A204.1 (cell line): ENCODE measurements around the gene PSMD12.

Experiments
- FAIRE-seq: peaks from 2 replicates; lab custom pipeline; 2012; peaks lifted over from hg19 to GRCh38; lab: Jason Lieb, UNC

The PSMD12 gene

GRCh38 chr17:67386965-67387551 is 20.7 kb upstream of the PSMD12 start:
- FAIRE-seq, result no peak

- FAIRE-seq, result no peak
Measured at GRCh38 chr17:67385122-67385988, 19.0 kb upstream of the PSMD12 start.

- no peak for FAIRE-seq
Measured at GRCh38 chr17:67381929-67382257, 15.5 kb upstream of the PSMD12 start.

GRCh38 chr17:67379251-67379630 is 12.9 kb upstream of the PSMD12 start:
- no peak for FAIRE-seq

DNA sequence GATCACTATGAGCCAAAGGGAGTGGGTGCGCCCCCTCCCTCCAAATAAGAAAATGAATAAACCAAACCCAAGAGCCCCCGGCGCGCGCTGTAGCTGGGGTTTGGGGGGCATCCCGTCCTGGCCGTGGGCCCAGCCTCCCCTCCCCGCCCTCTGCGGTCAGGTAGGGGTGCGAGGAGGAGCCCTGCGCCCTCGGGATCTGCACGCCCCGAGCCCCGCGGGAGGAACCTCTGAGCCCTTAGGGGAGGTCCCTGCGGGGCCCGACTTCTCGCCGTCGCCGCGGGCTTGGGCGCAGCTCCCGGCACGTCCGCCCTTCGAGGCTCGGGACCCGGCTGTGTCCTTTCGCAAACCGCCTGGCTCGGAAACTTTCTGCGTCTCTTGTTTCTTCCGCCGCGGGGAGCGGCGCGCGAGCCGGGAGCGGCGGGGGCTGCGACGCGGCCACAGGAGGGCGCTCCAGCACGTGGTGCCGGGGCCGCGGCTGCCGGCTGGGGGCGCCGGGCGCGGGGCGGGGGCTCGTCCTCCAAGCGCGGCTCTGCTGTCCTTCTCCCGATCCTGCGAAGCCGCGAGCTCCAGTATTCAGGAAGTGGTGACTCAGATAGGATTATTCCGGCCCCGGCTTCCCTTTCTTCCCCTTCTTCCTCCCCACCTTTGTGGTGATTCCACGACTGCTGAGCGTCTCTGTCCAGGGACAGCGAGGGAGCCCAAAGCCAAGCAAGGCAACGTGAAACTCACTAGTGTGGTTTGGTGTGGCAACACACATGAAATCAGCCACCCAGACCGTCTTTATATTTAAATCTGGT is 12.3 kb upstream of the PSMD12 start:
- FAIRE-seq, result no peak

- no peak for FAIRE-seq
Measured at GRCh38 chr17:67377488-67378453, 11.4 kb upstream of the PSMD12 start.

DNA sequence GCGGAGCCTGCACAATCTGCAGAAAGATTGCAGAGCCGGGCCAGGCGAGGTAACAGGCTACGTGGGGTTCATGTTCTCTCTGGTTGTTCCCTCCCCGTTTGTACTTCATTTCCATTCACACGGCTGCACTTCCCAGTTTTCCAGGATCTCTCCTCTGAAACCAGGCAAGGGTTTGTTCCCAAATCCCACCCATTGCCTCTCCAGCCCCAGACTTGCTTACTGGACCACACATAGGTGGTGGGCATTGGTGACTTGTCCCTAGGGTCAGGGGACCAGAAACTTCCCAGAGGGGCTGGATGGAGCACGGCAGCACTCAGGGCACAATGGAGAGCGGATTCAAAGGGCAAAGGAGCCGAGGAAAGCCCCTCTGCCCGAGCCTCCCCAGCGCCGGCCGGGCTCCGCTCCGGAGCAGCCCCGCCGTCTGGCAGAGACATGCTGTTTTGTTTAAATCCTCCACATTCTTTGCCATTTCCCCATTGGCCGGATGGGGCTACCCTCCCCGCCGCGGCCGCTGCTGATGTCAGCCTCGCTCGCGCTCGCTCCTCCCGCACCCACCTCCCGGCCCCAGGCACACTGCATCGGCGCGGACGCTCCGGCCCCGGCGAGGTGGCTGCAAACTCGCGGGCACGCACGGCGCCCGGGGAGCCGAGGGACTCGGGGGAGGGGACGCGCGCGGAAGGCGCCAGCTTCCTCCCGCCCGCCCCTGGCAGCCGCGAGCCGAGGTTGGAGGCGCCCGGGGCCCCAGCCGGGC is 10.5 kb upstream of the PSMD12 start, which contains the start of gene PITPNC1:
TSS of gene PITPNC1 (plus strand) at position 545 of the 751 bp plus-strand sequence.
- FAIRE-seq, result no peak

- no peak for FAIRE-seq
Measured at GRCh38 chr17:67376415-67376736, 10.0 kb upstream of the PSMD12 start.

DNA sequence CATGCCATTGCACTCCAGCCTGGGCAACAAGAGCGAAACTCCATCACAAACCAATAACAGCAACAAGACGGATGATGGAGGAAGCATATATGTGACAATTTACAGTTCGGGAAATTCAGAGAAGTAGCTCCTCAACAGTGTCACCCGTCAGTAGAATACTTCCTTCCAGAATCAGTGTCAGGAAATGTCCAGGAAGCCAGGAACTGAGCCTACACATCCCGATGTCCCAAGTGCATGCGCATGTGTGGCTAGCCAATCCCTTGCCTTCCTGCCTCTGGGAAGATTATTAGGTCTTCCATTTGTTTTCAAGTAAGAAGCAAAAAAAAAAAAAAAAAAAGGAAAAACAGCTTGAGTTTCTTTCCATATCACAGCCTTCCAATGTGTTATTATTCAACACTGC is 9.3 kb upstream of the PSMD12 start:
- no peak for FAIRE-seq

DNA sequence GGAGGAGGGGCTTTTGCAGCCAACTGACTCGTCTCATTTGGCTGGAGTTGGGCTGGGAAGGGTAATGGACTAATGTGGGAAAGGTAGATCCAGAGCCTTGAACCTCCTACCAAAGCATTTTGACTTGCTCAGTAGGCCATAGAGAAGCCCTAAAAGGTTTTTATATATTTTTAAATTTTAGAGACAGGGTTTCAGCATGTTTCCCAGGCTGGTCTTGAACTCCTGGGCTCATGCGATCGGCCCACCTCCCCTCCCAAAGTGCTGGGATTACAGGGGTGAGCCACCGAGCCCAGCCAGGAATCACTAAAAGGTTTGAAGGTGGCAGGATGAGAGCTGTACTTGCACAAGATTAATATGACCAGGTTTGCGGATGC is 8.7 kb upstream of the PSMD12 start:
- FAIRE-seq, result no peak

- FAIRE-seq, result no peak
Measured at GRCh38 chr17:67374329-67375053, 8.1 kb upstream of the PSMD12 start.

DNA sequence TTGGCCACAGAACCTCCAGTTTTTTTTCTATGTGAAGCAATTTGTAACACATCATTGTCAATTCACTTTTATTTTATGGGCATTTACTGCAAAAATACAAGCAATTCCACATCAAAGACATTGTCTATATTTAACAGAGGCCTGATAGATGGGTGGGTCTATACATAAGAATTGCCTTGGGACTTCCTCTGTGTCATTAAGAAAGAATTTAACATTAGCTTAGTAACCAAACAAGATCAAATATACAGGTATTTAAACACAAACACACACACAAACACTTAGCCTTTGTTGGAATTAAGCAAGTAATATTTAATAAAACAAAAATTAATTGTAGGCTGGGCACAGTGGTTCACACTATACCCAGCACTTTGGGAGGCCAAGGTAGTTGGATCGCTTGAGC is 6.4 kb upstream of the PSMD12 start:
- FAIRE-seq, result no peak

DNA sequence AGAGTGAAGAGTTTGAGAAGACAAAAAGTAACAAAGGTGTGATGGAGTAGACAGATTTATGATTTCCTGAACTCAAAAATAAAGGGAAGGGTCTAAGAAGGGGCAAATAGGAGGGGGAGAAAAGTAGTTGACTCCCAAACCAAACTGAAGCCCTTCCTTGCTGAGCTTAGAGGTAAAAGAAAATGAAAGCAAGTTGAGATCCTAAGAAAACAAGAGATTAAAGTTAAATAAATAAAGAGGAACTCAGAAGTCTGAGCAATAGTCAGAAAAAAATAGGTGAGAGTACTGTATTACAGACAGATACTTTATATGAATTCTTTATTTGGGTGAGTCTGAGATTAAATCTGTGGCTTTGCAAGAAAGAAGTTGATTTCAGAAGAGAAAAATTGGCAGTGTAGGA is 3.3 kb upstream of the PSMD12 start:
- no peak for FAIRE-seq

- FAIRE-seq, result no peak
Measured at GRCh38 chr17:67365738-67366192, 612 bp downstream of the PSMD12 start.

GRCh38 chr17:67364847-67365737 is 1.3 kb downstream of the PSMD12 start:
- no peak for FAIRE-seq

GRCh38 chr17:67362173-67362572 is 4.2 kb downstream of the PSMD12 start:
- FAIRE-seq, result no peak

GRCh38 chr17:67360880-67361279 is 5.5 kb downstream of the PSMD12 start:
- FAIRE-seq, result no peak

DNA sequence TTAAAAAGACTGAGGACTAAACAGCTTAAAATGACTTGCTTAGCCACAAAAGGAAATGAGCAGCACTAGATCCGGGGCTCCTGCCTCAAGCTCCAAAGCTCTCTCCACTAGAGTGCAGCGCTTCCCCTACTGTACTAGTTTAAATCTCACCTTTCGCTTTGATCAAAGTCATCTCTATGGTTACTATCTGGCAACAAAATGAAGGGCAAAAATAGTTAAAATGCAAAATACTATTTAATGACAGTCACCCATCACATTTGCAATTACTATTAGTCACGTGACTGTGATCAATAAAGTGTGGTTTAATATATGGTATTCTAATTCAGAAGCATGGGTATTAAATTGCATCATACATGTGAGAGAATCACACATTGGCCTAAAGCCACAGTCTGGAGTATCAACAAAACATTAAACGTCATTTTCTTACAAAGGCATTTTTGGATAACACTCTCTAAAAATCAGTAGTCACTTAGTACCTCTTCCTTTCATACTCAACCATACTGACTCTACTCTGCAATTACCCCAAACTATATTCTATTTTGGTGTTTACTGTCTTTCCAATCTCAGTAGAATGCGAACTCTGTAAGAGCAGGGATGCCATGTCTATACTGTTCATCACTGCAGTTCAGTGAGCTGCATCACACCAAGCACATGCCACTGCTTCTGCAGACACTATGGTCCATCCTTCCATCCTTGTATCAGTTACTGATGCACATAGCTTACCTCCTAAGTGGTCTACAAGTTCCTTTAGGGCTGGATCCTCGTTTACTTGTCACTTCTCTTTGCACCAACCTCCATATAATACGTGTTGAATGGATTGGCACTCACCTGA is 6.2 kb downstream of the PSMD12 start:
- FAIRE-seq, result no peak

DNA sequence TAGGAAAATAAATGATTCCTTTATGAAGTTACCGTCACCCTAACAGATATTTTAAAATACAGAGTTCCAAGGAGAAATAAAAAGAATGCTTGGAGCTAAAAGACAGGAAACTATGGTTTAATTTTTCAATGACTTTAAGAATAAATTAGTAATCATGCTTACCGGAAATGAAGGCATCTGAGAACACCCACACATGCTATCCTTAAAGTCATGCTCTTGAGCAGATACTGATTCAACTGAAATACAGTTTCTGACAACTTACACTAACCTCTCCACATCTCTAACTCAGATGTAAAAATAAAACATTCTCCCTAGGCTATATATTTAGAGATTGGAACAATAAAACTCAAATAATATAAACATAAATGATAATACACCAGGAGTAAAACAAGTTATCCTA is 7.8 kb downstream of the PSMD12 start:
- FAIRE-seq, result no peak
